Measurements from ENCODE around the gene SMOC1.
"Not testable (repeated sequence)": the region's sequence is repeated elsewhere in the genome, so short reads cannot be mapped to it uniquely, and the experiment has no call there.

Gene SMOC1

DNA sequence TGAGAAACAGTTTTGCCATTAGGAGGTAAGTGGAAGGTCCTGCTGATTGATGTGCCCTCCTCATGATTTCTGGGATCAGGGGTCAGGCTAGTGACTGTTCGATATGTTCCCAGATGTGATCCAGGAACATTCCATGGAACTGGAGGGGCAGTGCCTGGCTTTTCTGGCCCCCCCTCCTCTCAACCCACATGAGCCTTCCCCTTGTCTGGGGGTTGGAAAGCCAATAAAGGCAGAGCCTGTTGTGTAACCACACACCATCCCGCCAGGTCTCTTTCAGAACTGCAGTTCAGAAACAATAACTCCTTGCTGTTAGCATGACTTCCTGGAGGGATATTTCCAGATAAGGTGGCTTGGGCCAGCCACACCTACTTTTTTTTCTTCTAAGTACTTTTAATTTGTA, 17.8 kb downstream of the SMOC1 start:
- no peak for DNase-seq (ENCODE audit: low read depth, low spot score)

DNA sequence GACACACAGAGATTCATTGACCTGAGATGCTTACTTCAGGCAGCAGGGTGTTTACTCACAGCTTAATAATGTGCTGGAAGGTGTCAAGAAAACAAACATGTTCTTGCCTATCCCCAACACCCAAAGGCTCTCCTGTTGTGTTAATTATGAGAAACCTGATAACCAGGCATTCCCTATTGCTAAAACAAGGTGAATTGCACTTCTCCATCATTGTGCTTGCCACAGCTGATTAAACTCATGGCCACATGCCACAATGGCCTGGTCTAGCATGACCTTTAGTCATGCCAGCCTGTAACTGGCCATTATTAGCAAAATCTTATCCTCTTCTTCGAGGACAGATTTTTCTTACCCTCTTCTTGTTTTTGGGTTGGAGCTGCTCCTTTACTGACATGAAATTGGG, 21.4 kb downstream of the SMOC1 start:
- no peak for DNase-seq (ENCODE audit: low read depth, low spot score)

DNA sequence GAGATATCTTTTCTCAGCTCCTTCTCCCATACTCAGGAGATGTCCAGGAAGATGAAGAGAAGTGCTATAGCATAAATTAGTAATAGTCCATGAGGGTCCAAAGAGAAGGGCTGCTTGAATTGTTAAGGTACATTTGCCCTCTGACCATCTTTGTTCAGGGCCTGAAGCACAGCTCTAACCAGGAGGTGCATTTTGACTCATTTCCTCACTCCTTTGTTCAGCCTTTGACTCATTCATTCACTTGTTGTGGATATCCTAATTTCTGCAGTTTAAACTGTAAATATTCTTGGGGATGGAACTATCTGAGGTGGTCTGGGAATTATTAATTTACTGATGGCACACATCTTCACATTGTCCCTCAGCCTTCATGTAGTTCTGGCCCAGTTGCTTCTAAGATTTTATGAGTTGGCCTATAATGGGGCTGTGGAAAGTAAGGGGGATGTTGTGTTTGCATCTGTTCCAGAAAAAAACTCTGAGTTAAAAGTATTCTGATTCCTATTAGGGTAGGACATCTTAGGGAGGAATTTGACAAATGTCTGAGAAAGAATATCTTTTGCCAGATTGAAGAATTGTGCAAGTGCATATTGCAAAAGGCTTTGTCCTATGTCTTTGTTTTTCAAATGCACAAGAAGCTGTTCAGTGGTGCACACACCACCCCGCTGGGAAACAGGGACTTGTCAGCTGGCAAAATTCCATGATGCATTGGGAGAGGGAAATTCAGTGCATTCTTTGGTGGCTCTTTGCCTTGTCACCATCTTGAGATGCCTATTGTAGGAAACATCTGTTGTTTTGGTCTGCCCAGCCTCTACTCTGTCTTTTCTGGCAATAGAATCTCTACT, 22.1 kb downstream of the SMOC1 start:
- DNase-seq (ENCODE audit: low read depth, low spot score): no peak

DNA sequence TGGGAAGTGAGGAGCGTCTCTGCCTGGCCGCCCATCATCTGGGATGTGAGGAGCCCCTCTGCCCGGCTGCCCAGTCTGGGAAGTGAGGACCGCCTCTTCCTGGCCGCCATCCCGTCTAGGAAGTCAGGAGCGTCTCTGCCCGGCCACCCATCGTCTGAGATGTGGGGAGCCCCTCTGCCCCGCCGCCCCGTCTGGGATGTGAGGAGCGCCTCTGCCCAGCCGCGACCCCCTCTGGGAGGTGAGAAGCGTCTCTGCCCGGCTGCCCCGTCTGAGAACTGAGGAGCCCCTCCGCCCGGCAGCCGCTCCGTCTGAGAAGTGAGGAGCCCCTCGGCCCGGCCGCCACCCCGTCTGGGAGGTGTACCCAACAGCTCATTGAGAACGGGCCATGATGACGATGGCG, 23.8 kb downstream of the SMOC1 start:
- DNase-seq (ENCODE audit: low read depth, low spot score): not testable (repeated sequence)

DNA sequence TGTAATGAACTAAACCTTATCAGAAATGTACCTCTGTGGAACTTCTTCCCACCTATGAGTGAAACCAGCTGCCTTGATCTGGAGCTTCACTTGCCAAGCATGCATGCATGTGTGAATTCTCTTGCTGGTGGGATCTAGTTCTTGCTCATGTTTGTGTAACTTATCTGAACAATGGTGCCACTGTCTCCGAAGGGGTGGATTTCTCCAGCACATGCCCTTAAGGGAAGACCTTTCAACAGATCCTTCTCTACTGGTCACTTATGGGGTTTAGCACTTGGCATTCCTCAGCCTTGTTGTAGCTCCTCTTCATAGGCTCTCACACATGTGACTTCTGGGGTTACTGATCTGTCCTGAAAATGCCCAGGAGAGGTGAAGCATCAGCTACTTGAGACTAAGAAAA, 25.0 kb downstream of the SMOC1 start:
- no peak for DNase-seq (ENCODE audit: low read depth, low spot score)

DNA sequence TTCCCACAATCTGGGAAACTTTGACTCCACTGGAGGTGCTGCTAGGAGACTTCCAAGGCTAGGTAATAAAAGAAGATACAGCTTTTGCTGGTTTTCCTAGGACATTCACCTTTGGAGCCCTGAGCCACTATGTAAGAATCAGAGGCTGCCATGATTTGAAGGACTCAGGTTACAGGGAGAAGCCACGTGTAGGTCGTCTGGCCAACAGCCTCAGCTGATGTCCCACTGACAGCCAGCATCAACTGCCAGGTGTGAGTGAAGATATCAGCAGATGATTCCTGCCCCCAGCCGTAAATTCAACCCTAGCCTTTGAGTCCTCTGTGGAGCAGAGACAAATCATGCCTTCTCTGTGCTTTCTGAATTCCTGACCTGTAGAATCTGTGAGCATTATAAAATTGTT, 27.0 kb downstream of the SMOC1 start:
- no peak for DNase-seq (ENCODE audit: low read depth, low spot score)

DNA sequence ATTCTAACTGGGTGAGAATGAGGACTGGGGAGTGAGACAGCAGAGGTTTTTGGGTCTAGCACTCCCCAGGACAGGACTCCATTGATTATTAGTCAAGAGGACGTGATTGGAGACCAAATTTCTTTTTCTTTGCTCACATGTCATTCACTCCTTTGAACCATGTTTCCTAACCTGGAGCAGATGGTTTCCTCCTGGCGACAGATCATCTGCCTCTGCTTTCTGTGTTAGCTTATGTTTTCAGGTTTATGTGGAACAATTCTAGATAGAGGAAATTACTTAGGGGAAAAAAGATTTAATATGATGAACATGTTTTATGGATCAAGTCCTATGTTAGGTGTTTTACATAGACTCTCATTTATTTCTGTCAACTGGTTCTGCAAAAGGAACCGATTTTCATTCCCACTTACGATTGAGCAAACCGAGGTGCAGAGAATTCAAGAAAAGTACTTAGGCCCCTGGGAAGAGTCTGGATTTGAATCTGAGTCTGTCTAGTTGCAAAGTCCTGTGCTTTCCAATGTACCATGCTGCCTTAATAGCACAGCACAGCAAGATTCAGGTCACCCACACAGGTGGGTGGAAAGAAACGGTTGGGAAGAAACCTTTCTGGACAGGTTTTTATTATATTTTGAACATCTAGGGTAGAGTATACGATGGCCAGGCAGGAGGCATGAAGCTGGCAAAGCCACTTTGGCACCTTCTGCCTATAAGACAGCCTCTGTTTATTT, 30.8 kb downstream of the SMOC1 start:
- DNase-seq (ENCODE audit: low read depth, low spot score): no peak

DNA sequence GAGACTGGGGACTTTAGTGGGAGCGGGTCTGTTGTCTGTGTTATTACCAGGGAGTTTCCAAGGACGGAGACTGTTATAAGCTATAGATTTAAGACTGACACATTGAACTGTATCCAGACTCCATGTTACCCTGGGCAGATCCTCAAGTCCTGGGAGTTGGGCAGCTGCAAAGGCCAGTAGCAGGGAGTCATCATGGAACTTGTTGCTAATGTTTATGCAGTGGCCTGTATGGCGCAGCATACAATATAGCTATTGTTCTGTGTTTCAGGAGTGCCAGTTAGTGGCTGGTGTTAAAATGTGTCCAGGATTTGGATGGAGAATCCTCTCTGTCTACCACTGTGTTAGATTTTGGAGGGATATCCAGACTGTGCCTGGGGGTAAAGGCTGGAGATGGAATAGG, 31.7 kb downstream of the SMOC1 start:
- DNase-seq (ENCODE audit: low read depth, low spot score): no peak

DNA sequence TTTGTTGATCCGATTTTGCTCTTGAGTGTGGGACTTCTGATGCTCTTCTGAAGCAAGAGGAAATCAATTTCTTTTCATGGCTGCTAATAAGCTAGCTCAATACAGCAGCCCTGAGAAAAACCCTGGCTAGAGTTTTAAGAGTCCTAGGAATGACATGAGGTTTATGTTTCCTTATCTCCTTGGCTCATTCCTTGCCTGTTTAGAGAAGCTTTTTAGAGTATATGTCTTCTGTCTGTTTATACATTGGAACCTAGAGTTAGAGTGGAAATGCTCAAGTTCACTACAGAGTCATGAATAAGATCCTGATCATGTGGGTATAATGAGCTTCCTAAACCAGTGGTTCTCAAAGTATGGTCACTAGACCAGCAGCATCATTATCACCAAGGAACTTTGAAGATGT, 34.5 kb downstream of the SMOC1 start:
- no peak for DNase-seq (ENCODE audit: low read depth, low spot score)

DNA sequence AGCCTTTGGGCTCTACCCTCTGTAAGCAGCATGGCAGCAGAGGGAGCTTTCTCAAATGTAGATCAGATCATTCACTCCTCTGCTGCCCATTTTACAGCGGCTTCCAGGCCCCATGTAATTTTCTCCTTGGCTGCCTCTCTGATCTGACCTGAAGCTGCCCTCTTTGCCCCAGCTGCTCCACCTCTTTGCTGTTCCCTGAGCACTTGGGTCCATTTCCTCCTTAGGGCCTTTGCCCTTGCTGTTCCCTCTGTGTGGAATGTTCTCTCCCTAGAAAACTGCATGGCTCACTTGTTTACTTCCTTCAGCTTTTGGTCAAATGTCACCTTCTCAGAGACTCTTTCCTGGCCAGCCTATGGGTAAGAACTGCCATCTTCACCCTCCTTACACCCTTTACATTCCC, 37.2 kb downstream of the SMOC1 start:
- DNase-seq (ENCODE audit: low read depth, low spot score): no peak

DNA sequence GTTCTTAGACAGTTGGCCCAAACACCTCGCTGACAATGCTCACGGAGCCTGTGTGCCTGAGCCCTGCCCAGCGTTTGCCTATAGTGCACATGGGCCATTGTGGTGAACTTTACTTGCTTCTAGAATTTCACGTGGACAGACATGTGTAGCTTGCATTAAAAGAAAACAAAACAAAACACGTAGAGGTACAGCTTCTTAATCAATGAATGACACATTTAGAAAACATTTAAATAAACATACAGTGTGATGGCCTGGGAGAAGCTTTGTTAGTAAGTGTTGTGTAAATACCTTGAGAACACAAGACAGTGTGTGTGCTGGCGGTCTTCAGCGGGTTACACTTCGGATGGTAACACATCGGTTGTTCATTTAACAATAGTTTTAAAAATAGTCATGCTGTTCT, 38.1 kb downstream of the SMOC1 start:
- DNase-seq (ENCODE audit: low read depth, low spot score): no peak

DNA sequence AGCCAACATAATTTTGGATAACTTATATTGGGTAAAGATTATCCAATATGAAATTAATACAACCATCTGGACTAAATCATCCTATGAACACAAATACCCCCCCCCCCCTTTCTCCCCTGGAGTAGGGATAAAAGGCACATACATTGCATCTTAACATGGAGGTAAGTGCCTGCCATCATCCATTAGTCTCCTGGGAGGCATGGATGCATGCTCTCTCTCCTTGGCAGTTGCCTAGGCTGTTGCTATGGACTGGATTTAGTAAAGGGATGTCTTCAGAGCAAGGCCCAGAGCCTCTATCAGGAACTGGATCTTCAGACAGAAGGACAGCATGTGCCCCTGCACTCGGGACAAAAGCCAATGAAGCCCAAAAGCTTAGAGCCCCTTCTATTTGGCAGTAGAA, 40.6 kb downstream of the SMOC1 start:
- no peak for DNase-seq (ENCODE audit: low read depth, low spot score)

DNA sequence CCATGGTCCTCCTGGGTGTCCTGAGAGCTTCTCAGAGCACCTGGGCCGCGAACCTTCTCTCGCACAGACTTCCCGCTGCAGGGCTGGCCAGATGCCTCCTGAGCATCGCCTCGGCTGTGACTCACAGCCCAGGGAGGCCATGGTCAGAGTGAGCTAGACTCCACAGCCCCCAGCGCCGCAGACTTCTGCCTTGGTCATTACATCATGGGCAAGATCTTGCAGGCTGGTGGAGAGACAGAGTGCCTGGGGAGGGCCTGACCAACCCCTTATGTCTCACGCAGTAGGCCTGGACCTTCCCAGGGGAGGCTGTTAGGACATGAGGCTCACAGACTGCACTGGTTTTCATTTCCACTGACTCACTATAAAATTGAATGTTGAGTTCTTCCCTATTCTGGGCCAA, 41.8 kb downstream of the SMOC1 start:
- peak; percentile 16 for DNase-seq (ENCODE audit: low read depth, low spot score)

DNA sequence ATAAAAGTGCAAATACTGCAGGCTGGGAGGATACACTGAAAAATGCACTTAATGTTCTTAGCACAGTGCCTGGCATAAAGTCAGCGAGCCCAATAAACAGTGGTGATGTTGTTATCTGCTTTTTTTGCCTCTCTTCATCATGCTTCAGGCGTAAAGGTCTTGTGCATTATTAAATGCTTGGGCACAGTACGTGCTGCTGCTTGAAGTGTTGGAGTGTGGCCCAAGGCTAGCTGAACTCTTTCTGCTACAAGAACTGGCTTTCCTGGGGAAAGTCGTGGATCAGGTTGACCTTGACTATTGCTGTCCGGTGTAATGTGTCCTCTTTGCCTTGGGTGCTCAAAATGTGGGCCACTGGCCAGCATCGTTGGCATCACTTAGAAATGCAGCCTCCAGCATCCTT, 43.0 kb downstream of the SMOC1 start:
- DNase-seq (ENCODE audit: low read depth, low spot score): no peak

DNA sequence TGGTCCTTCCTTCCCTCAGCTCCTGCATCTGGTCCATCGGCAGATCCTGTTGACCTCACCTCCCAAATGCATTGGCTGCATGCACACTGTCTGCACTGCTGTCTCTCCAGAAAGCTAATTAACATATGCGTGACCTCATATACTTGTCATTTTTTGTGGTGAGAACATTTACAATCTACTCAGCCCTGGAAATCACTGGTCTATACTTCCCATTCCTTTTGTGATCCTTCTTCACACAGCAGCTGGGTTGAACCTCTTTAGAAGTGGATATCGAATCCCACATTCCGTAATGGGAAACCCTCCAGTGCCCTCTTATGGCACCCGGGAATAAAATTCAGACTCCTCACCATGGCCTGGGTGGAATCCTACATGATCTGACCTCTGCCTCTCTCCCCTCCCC, 45.0 kb downstream of the SMOC1 start:
- DNase-seq (ENCODE audit: low read depth, low spot score): no peak

DNA sequence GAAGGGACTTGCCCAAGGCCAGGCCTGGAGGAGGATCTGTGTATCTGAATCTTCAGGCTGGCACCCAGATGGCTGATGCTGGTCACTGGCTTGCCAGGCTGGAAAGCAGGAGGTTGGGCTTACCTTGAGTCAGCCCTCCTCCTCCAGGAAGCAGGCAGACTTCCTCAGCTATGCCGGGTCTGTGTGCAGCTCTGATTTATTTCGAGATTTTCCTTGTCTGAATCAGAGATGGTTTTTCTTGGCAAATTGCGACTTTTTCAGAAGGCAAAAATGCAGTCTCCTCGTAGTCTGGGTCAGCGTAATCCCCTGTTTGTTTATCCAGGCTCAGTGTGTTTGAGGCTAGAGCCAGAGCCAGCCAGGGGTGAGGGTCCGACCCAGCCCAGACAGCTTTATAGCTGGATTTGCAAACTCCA, 48.9 kb downstream of the SMOC1 start:
- no peak for DNase-seq (ENCODE audit: low read depth, low spot score)

DNA sequence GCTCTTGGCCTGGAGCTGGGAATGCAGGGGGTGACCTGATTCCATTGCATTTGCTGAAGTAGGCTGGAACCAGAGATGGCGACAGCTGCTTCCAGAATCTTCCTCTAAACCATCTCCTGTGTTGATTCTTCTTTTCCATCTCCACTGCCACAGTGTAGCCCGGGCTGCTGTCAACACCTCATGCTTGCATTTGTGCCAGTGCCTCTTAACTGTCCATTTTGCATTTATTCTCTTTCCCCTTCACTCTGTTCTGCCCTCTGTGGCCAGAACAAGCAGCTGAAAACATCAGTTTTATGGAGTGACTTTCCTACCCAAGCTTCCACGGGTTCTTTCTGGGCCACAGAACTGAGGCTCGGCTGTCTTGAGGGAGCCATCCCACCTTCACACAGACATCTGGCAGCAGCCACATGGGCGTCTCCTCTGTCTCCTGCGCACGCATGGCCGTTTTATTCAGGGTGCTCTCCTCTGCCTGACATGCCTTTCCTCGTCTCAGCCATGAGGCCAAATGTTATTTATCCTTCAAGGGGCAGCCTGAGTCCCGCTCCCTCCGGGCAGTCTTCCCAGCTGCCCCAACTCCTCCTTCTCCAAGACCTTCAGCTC, 51.7 kb downstream of the SMOC1 start:
- no peak for DNase-seq (ENCODE audit: low read depth, low spot score)

DNA sequence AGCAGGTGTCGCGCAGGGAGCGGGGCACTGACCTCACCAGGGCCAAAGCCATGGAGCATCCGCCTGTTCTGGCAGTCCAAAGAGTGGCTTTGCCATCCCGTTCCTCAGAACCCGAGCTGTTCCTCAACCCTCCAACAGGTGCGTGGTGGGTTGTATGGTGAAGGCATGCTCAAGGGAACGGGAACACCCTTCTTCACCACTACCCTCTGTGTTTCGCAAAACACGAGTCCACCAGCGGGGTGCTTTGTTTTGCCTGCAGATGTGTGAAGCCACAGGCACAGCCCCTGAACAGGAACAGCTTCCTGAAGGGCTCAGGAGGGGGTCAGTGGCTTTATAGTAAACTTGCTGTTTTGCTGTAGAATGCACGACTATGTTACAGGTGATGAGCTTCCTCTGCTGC, 52.7 kb downstream of the SMOC1 start:
- DNase-seq (ENCODE audit: low read depth, low spot score): no peak

DNA sequence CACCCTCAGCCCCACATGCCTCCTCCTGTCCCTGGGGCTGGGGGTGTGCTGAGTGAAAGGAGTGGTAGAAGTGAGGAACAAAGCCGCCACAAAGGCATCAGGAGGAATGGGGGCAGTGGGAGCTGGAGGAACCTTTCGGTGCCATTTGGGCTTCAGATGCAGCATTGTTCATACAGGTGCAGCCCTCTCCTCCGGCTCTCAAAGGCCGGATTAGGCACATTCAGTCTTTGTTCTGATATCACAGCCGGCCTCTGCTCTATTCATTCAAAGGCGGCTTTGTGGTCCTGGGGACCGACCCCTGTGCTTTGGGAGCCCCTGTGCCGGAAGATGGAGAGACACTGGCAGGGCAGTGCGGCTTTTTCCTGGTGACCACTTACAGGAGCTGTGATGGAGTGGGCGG, 53.2 kb downstream of the SMOC1 start:
- no peak for DNase-seq (ENCODE audit: low read depth, low spot score)

DNA sequence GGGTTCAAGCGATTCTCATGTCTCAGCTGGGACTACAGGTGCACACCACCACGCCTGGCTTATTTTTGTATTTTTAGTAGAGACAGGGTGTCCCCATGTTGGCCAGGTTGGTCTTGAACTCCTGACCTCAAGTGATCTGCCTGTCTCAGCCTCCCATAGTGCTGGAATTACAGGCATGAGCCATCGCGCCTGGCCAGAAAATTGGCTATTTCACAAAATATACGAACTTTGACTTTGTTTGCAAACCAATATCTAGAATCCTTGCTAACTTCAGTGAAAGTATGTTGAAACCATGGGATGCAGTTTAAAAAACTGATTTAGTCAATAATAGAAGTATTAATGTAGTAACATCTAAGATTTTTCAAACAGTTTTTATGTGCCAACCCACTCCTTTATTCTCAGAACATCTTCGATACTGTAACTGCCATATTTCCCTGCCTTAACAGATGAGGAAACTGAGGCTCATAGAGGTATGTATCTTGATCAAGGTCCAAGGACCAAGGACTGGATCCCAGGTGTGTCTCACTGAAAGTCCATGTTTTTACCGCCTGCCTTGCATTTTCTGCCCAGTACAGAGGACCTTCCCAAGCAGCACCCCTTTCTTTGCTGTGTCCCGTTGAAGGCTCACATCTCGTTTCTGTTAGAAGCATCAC, 54.5 kb downstream of the SMOC1 start:
- no peak for DNase-seq (ENCODE audit: low read depth, low spot score)

DNA sequence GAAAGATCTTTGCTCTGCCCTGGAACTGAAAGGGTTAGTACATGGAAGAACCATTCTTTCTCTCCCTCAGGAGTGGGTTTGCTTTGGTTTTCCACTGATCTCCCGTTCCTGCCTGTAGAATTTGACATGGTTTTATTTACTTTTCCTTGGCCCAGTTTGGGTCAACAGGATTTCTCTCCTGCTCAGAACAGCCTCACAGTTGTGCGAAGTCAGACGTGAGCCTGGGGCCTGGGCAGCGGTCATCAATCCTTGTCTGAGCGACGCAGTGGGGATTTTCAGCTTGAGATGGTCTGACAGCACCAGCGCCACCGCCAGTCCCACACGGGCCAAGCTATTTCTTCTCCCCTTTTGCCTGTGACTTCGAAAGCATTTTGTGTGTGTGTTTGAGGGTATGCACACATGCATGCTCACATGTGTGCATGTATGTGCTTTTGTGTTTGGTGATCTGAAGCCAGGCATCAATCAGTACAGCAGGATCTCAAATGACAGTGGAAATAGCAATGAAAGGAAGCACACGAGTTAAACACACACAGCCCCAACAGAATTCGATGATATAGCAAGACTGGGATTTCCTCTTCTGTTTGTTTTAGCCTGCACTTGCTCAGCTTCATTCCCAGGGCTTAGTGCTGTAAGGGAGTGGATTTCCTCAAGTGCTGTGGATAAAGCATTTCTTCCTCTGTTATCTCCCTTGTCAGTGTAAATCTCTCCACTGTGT, 58.3 kb downstream of the SMOC1 start:
- DNase-seq (ENCODE audit: low read depth, low spot score): no peak

DNA sequence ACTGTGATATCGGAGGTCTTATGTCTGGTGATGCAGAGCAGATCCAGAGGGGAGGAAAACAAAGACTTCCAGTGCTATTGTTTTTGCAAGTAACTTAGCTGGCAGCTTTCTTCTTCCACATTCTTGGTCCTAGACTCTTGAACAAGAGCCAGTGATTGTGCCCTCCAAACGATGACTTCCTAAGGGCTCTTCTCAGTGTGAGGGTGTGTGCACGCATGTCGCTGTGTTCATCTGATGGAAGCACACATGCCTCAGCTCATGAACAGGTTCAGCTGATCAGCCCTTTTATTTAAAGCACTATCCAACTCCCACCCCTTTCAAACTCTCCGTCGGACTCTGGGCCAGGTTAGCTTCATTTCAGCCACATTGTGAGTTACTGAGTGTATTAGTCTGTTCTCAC, 59.5 kb downstream of the SMOC1 start:
- no peak for DNase-seq (ENCODE audit: low read depth, low spot score)
